HG02938 (cell line): ENCODE data around the gene MIEF1.
"Not testable (repeated sequence)": the region's sequence is repeated elsewhere in the genome, so short reads cannot be mapped to it uniquely, and the experiment has no call there.

Experiments
- ATAC-seq: cut with Tn5 transposase; IDR thresholded peaks from one replicate; pipeline ENCODE4 v1.9.1; 2021; ENCODE audit warnings: mild to moderate bottlenecking, moderate library complexity; ENCODE audit not compliant: unreplicated experiment

The MIEF1 gene

GRCh38 chr22:39511226-39511625, 9.1 kb downstream of the MIEF1 start:
- no peak for ATAC-seq

GRCh38 chr22:39512026-39512425, 9.9 kb downstream of the MIEF1 start:
- no peak for ATAC-seq

- no peak for ATAC-seq
These were observed 11.7 kb downstream of the MIEF1 start for GRCh38 chr22:39513791-39514190.

- no peak for ATAC-seq
These were observed 12.4 kb downstream of the MIEF1 start for GRCh38 chr22:39514373-39514973.

GRCh38 chr22:39515266-39516050, 13.4 kb downstream of the MIEF1 start:
- no peak for ATAC-seq

- no peak for ATAC-seq
These were observed 15.4 kb downstream of the MIEF1 start for GRCh38 chr22:39517470-39517869.

GRCh38 chr22:39518144-39518786, 16.2 kb downstream of the MIEF1 start:
- no peak for ATAC-seq

GRCh38 chr22:39518996-39519680, 17.0 kb downstream of the MIEF1 start:
- no peak for ATAC-seq

- ATAC-seq, result peak; percentile 73
These were observed 17.7 kb downstream of the MIEF1 start for GRCh38 chr22:39519681-39520225.

- peak; percentile 39 for ATAC-seq
These were observed 18.4 kb downstream of the MIEF1 start, which contains the start of gene ATF4 for GRCh38 chr22:39520226-39521105. Gene ATF4, plus strand, starts transcription at chr22:39520562. Its CDS starts 884 bp downstream, at chr22:39521446.

- ATAC-seq, result not testable (repeated sequence)
These were observed 19.2 kb downstream of the MIEF1 start for GRCh38 chr22:39521106-39521885.

- ATAC-seq, result not testable (repeated sequence)
These were observed 20.0 kb downstream of the MIEF1 start for GRCh38 chr22:39522091-39522490.

GRCh38 chr22:39522567-39523300, 20.6 kb downstream of the MIEF1 start:
- ATAC-seq, result no peak

- ATAC-seq, result no peak
These were observed 22.1 kb downstream of the MIEF1 start for GRCh38 chr22:39524089-39524752.

GRCh38 chr22:39524753-39525657, 22.9 kb downstream of the MIEF1 start:
- ATAC-seq, result no peak

GRCh38 chr22:39525658-39525975, 23.5 kb downstream of the MIEF1 start:
- no peak for ATAC-seq

GRCh38 chr22:39526736-39527171, 24.7 kb downstream of the MIEF1 start:
- ATAC-seq, result no peak
